K562 (cell line): ENCODE data around the gene INPP1. TPM values are rescaled to one million over a fixed set of nuclear protein-coding genes. Genes with fewer than 3 reads are reported as not detected.

Experiments
- ADNP ChIP-seq: fragments of 200-800 bp; sonication (Bioruptor generic); IDR thresholded peaks from 2 replicates; pipeline ENCODE4 v1.6.1; 2016; ENCODE audit warnings: missing genetic modification characterization, missing compliant biosample characterization
- ATF7 ChIP-seq: fragments of 450-650 bp; IDR thresholded peaks from 2 replicates; pipeline ENCODE4 v1.7.1; 2014; ENCODE audit warnings: mild to moderate bottlenecking, moderate library complexity
- CBX8 ChIP-seq: fragments of 200-600 bp; sonication (generic); IDR thresholded peaks from 2 replicates; pipeline ENCODE4 v1.6.1; 2012; ENCODE audit warnings: borderline replicate concordance, mixed run types, low read depth, mild to moderate bottlenecking, moderate library complexity, mixed read lengths, low read length, control low read depth, inconsistent platforms; ENCODE audit not compliant: poor library complexity, severe bottlenecking; ENCODE audit errors: extremely low read depth
- FOS ChIP-seq: IDR thresholded peaks from 3 replicates; pipeline ENCODE4 v1.6.1; 2011; ENCODE audit not compliant: insufficient read length; ENCODE audit errors: extremely low read depth
- FOXO4 ChIP-seq: fragments of 450-650 bp; formaldehyde crosslinking; IDR thresholded peaks from 2 replicates; pipeline ENCODE4 v1.4.0; 2020; ENCODE audit warnings: mild to moderate bottlenecking, moderate library complexity
- HOXB6 ChIP-seq: fragments of 250-450 bp; sonication (Bioruptor Pico); IDR thresholded peaks from 2 replicates; pipeline ENCODE4 v1.5.1; 2022; ENCODE audit warnings: mild to moderate bottlenecking, borderline replicate concordance
- ILF3 ChIP-seq: fragments of 450-650 bp; IDR thresholded peaks from 2 replicates; pipeline ENCODE4 v1.6.1; 2018; ENCODE audit warnings: antibody characterized with exemption, mild to moderate bottlenecking, moderate library complexity, borderline replicate concordance
- KLF1 ChIP-seq: fragments of 450-650 bp; IDR thresholded peaks from 2 replicates; pipeline ENCODE4 v1.6.1; 2016; ENCODE audit warnings: missing genetic modification characterization, missing compliant biosample characterization
- MAFK ChIP-seq: IDR thresholded peaks from 2 replicates; pipeline ENCODE4 v1.6.1; 2011; ENCODE audit warnings: low read length, improper control_type of control experiment
- PCBP2 ChIP-seq: fragments of 200-400 bp; formaldehyde crosslinking; IDR thresholded peaks from 2 replicates; pipeline ENCODE4 v1.6.1; 2018; ENCODE audit warnings: low read length, low read depth, mild to moderate bottlenecking, moderate library complexity; ENCODE audit not compliant: poor library complexity, severe bottlenecking
- PHB2 ChIP-seq: fragments of 450-650 bp; IDR thresholded peaks from 2 replicates; pipeline ENCODE4 v1.6.1; 2017; ENCODE audit warnings: low read depth
- PHF21A ChIP-seq: fragments of 450-650 bp; IDR thresholded peaks from 2 replicates; pipeline ENCODE4 v1.6.1; 2017; ENCODE audit warnings: low read depth, borderline replicate concordance
- POLR2G ChIP-seq: fragments of 200-400 bp; formaldehyde crosslinking; IDR thresholded peaks from 2 replicates; pipeline ENCODE4 v1.6.1; 2017; ENCODE audit warnings: low read depth, mild to moderate bottlenecking, antibody characterized with exemption, low read length, moderate library complexity
- PRPF4 ChIP-seq: fragments of 200-400 bp; formaldehyde crosslinking; IDR thresholded peaks from one replicate; pipeline ENCODE4 v1.6.1; 2017; ENCODE audit warnings: low read length, low read depth, mild to moderate bottlenecking; ENCODE audit not compliant: insufficient read depth, poor library complexity, severe bottlenecking
- RAD51 ChIP-seq: fragments of 450-650 bp; IDR thresholded peaks from 2 replicates; pipeline ENCODE4 v1.7.1; 2016; ENCODE audit warnings: low read depth, mild to moderate bottlenecking, borderline replicate concordance
- SIN3A ChIP-seq, 2 experiments: fragments of 150-350 bp in 1 of 2; IDR thresholded peaks; 2 replicates each; pipeline ENCODE4 v1.6.1; 2011 to 2016; ENCODE audit warnings: borderline replicate concordance in 2 of 2, low read depth in 2 of 2, low read length in 2 of 2, mild to moderate bottlenecking in 2 of 2, moderate library complexity in 2 of 2; ENCODE audit not compliant: control insufficient read depth in 1 of 2
- SNAPC5 ChIP-seq: fragments of 250-450 bp; sonication (Bioruptor Pico); IDR thresholded peaks from 2 replicates; pipeline ENCODE4 v1.8.0; 2021; ENCODE audit warnings: moderate library complexity, mild to moderate bottlenecking, inconsistent platforms
- SPI1 ChIP-seq: IDR thresholded peaks from 2 replicates; pipeline ENCODE4 v1.6.1; 2011; ENCODE audit warnings: low read depth, low read length, control low read depth, borderline replicate concordance
- SRSF1 ChIP-seq: fragments of 200-400 bp; formaldehyde crosslinking; IDR thresholded peaks from 2 replicates; pipeline ENCODE4 v1.6.1; 2017; ENCODE audit warnings: mild to moderate bottlenecking, low read depth, low read length, moderate library complexity
- SRSF7 ChIP-seq: fragments of 200-400 bp; formaldehyde crosslinking; optimal IDR thresholded peaks from 2 replicates; pipeline ENCODE3; 2017; ENCODE audit warnings: mild to moderate bottlenecking, low read depth, low read length
- TEAD4 ChIP-seq, 2 experiments: sonication (generic) in 1 of 2; formaldehyde crosslinking in 1 of 2; IDR thresholded peaks; 2 replicates each; pipeline versions ENCODE4 v1.6.1 to v1.8.0; 2012 to 2022; ENCODE audit warnings: borderline replicate concordance in 1 of 2, inconsistent platforms in 1 of 2, low read length in 1 of 2, mild to moderate bottlenecking in 1 of 2, missing genetic modification reagents in 1 of 2
- YBX1 ChIP-seq: fragments of 450-650 bp; IDR thresholded peaks from 2 replicates; pipeline ENCODE4 v1.7.1; 2016; ENCODE audit warnings: mild to moderate bottlenecking
- ZBTB7A ChIP-seq: IDR thresholded peaks from 2 replicates; pipeline ENCODE4 v1.6.1; 2011; ENCODE audit warnings: low read depth, mild to moderate bottlenecking, low read length, moderate library complexity, borderline replicate concordance; ENCODE audit not compliant: control insufficient read depth
- ZNF766 ChIP-seq: fragments of 200-800 bp; sonication (Bioruptor generic); conservative IDR thresholded peaks from 2 replicates; pipeline ENCODE4 v1.6.1; 2016; ENCODE audit warnings: missing genetic modification characterization, missing compliant biosample characterization
- polyA plus RNA-seq, 8 experiments: library from polyadenylated mRNA; depleted of rRNA in 4 of 8; stranded (reverse) in 5 of 8; unstranded in 3 of 8; fragments of >200 nt; fragmentation: Nextera tagmentation in 2 of 8; fragmentation: Illumina TruSeq in 1 of 8; extraction: Ambion mirVana in 2 of 8; extraction: Trizol in 1 of 8; gene quantifications; 2 replicates each; pipeline versions ENCODE4 v1.2.1 to v1.2.3, GENCODE V29; 2011 to 2014; ENCODE audit warnings: inconsistent platforms in 1 of 8, missing spikeins in 1 of 8
- total RNA-seq, 7 experiments: library from RNA; depleted of rRNA in 6 of 7; stranded (reverse); fragments of >200 nt in 6 of 7; fragmentation: Illumina TruSeq in 2 of 7; extraction: Trizol in 2 of 7; gene quantifications; 2 replicates each; pipeline versions ENCODE4 v1.2.1 to v1.2.3, GENCODE V29; 2011 to 2021; ENCODE audit warnings: low replicate concordance in 1 of 7
- TF ChIP-seq, protein P1 (sequence below): fragments of 250-450 bp; sonication (Bioruptor Pico); IDR thresholded peaks from 2 replicates; pipeline ENCODE4 v1.9.0; 2021; ENCODE audit warnings: mild to moderate bottlenecking, inconsistent platforms

The INPP1 gene
- total and polyA plus RNA-seq, 9 of the 15 experiments (the other 6 are each of a cell fraction or from before 2014, with no cell fraction given): 3.7 to 11.8 (median 6.5) TPM

DNA sequence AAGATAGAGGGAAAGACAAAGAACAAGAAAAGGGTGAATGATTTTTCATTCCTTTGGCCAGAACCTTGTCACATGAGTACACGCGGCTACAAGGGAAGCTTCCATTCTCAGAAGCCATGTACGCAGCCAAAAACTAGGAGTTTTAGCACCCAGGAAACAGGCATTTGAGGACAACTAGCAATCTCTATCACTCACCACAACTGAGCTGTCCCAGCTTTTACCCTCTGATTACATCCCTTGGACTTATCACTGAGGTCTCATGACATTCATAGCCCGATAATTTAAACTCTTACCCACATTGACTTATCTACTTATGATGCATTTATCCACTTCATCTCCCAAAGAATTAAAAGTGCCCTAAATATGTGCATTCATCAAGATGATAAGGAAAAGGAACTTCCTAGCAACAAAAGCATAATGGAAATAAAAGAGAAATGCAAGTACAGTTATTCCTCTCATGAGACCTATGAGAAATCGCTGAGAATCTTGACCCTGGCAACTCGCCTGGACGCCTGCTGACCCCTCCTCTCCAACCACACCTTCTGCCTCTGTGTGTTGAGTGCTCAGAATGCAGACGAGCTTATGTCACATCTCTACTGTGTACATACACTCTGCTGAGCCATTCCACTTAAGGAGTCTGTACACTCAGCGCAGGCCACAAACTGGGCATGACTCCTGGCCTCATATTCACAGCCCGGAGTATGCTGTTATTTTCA lies 36.0 kb downstream of the INPP1 start (continued):
- no peak for TF ChIP-seq SRSF1
- TF ChIP-seq ZBTB7A: no peak
- no peak for TF ChIP-seq ATF7
- TF ChIP-seq SIN3A (IDR thresholded peaks at IDR 0.05; ENCODE audit: borderline replicate concordance in 2 of 2, control insufficient read depth in 1 of 2, low read depth in 2 of 2, low read length in 2 of 2): no peak
- no peak for TF ChIP-seq SRSF7
- no peak for TF ChIP-seq PHF21A
- TF ChIP-seq YBX1: no peak
- TF ChIP-seq FOS: no peak
- no peak for TF ChIP-seq FOXO4 (CRISPR knock-in tag)
- TF ChIP-seq ZNF766 (CRISPR knock-in tag): no peak
- TF ChIP-seq ILF3: no peak
- TF ChIP-seq TEAD4 (IDR thresholded peaks at IDR 0.05; ENCODE audit: low read length): peak; percentile 80
- TF ChIP-seq TEAD4 (CRISPR knock-in tag; IDR thresholded peaks at IDR 0.05; ENCODE audit: borderline replicate concordance): no peak
- TF ChIP-seq RAD51: no peak
- TF ChIP-seq, protein P1, sequence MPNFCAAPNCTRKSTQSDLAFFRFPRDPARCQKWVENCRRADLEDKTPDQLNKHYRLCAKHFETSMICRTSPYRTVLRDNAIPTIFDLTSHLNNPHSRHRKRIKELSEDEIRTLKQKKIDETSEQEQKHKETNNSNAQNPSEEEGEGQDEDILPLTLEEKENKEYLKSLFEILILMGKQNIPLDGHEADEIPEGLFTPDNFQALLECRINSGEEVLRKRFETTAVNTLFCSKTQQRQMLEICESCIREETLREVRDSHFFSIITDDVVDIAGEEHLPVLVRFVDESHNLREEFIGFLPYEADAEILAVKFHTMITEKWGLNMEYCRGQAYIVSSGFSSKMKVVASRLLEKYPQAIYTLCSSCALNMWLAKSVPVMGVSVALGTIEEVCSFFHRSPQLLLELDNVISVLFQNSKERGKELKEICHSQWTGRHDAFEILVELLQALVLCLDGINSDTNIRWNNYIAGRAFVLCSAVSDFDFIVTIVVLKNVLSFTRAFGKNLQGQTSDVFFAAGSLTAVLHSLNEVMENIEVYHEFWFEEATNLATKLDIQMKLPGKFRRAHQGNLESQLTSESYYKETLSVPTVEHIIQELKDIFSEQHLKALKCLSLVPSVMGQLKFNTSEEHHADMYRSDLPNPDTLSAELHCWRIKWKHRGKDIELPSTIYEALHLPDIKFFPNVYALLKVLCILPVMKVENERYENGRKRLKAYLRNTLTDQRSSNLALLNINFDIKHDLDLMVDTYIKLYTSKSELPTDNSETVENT (CRISPR knock-in tag): no peak
- no peak for TF ChIP-seq ADNP
- no peak for TF ChIP-seq PHB2
- no peak for TF ChIP-seq CBX8
- TF ChIP-seq KLF1 (tag): no peak
- no peak for TF ChIP-seq POLR2G
- TF ChIP-seq SNAPC5: no peak
- no peak for TF ChIP-seq SPI1
- no peak for TF ChIP-seq PRPF4
- TF ChIP-seq PCBP2: no peak
- TF ChIP-seq MAFK: no peak
- TF ChIP-seq HOXB6: no peak
